Measurements from ENCODE around the gene PLEKHA6.

Gene PLEKHA6

GRCh38 chr1:204254031-204254661 is 105.6 kb downstream of the PLEKHA6 start:
- TF ChIP-seq CTCF (IDR thresholded peaks at IDR 0.05): no peak

GRCh38 chr1:204251926-204252689 is 107.6 kb downstream of the PLEKHA6 start:
- no peak for TF ChIP-seq CTCF (IDR thresholded peaks at IDR 0.05)

- no peak for TF ChIP-seq CTCF (IDR thresholded peaks at IDR 0.05)
These were observed 108.4 kb downstream of the PLEKHA6 start for GRCh38 chr1:204251286-204251685.

DNA sequence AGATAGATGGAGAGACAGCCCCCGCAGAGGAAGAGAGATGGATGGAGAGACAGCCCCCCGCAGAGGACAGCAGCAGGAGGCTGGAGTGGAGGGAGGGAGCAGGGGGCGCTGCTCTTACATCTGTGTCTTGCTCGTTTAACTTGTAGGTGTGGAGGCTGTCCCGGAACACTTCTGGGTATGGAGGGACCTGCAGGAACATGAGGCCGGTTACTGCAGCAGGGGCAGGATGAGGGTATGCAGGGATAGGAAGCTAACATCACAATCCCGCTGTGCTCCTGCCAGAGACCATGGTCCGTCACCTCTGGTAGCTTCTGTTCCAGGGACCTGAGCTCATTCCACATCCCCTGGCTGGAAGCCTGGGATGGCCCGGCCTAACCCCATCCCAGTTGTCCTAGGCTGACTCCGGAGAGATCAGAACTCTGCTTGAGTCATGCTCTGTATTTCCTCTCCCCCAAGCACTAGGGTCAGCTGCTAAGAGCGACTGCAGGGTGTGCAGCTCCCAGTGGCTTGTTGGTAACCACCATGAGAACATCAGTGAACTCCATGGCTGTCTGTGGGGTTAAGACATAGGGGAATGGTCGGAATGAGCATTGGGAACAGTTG is 109.2 kb downstream of the PLEKHA6 start:
- TF ChIP-seq CTCF (IDR thresholded peaks at IDR 0.05): no peak

DNA sequence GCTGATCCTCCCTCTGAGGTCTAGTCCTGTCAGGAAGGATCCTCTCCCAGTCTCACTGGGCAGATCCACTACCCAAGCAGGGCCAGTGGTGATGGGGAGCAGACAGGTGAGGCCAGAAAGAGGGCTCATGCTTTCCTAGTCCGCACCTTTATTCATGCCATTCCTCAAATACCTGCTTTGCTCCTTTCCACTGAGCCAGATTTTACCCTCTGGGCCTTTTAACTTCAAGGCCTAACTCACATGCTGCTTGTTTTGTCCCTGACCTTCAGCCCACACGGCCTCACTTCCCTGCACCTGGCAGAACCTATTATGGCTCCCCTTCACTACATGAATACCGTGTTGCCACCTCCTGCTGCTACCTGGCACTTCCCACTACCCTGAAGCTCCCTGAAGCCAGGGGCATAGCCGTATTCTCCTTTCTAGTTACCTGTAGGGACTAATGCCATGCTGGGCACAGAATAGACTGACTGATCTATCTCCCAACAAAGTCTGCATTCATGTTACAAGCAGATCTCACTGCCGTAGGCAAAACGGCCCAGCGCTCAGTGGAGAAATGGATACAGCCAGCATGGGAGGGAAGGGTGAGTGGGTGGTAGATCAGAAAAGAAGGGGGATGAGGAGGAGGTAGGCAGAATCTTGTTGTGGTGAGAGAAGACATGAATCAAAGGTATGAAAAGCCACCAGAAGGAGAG is 109.8 kb downstream of the PLEKHA6 start:
- no peak for TF ChIP-seq CTCF (IDR thresholded peaks at IDR 0.05)

DNA sequence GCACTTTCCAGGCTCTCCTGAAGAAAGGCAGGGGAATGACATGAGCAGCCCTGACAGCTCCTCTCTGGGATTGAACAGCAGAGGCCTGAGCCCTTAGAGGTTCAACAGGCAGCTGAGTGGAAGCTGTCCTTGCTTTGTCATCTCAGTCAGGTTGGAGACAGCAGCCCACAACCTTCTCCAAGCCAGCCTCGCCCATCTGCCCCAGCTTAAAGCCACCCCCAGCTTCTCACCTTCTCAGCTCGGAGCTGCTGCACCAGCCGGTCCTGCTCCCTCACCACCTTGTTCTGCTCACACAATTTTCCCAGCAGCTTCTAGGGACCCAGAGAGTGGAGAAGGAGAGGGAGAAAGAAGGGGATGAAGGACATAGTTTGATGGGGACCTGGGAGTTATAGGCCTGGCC is 110.8 kb downstream of the PLEKHA6 start:
- no peak for TF ChIP-seq CTCF (IDR thresholded peaks at IDR 0.05)

DNA sequence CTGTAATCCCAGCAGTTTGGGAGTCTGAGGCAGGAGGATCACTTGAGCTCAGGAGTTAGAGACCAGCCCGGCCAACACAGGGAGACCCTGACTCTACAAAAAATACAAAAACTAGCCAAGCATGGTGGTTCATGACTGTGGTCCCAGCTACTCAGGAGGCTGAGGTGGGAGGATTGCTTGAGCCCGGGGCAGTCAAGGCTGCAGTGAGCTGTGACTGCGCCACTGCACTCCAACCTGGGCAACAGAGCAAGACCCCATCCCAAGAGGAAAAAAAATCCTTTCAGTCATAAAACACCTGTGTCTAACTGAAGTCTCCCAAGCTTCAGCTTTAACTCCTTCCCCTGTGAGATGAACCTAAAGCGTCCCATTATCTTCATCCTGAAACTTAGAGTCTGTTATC is 112.9 kb downstream of the PLEKHA6 start:
- TF ChIP-seq CTCF (IDR thresholded peaks at IDR 0.05): no peak
